GM12891 (cell line): ENCODE results near the gene TLE5.
"Not testable (repeated sequence)": the region's sequence is repeated elsewhere in the genome, so short reads cannot be mapped to it uniquely, and the experiment has no call there.

Source experiments
- DNase-seq: peaks from one replicate; pipeline ENCODE4 v3.0.0; 2011; ENCODE audit warnings: low spot score; ENCODE audit not compliant: insufficient read length
- FAIRE-seq: peaks from 2 replicates; lab custom pipeline; 2011; peaks lifted over from hg19 to GRCh38; lab: Jason Lieb, UNC
- PAX5 ChIP-seq: IDR thresholded peaks from 2 replicates; pipeline ENCODE4 v1.6.1; 2011; ENCODE audit warnings: low read length, moderate library complexity, mild to moderate bottlenecking; ENCODE audit not compliant: insufficient read depth, severe bottlenecking
- POLR2A ChIP-seq: IDR thresholded peaks from 2 replicates; pipeline ENCODE4 v1.6.1; 2011; ENCODE audit warnings: low read depth, low read length, control low read depth
- POLR2AphosphoS5 ChIP-seq: IDR thresholded peaks from 2 replicates; pipeline ENCODE4 v1.6.1; 2011; ENCODE audit warnings: low read depth, low read length, control low read depth
- POU2F2 ChIP-seq: IDR thresholded peaks from 2 replicates; pipeline ENCODE4 v1.6.1; 2011; ENCODE audit warnings: low read depth, mild to moderate bottlenecking, control low read depth, low read length, moderate library complexity
- SPI1 ChIP-seq: IDR thresholded peaks from 2 replicates; pipeline ENCODE4 v1.6.1; 2011; ENCODE audit warnings: low read depth, low read length, control low read depth
- TAF1 ChIP-seq: IDR thresholded peaks from 2 replicates; pipeline ENCODE4 v1.6.1; 2011; ENCODE audit warnings: low read depth, low read length, control low read depth

The TLE5 gene

DNA sequence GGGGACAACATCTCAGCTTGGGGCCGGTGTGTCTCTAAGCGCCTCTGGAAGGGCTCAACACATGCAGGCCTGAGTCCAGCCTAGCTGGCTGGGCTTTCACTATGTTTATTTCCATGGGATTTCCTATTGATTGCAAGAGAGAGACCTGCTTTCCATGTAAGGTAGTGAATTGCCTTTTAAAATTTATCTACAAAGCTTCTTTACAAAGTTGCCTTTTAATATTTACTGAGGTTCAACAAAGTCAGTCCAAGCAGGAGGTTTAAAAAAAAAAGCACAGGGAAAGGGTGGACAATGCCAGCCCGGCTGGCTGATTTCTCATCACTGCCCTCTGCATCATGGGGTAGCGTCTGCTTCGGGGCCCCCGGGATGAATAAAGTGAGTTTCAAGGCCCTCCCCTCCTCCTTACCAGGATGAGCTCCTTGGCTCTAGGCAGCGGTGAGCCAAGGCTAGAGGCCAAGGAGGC lies 49.0 kb downstream of the TLE5 start:
- no peak for FAIRE-seq
- DNase-seq: no peak
- no peak for TF ChIP-seq POLR2AphosphoS5
- no peak for TF ChIP-seq PAX5
- no peak for TF ChIP-seq SPI1
- TF ChIP-seq POU2F2: no peak
- no peak for TF ChIP-seq POLR2A

DNA sequence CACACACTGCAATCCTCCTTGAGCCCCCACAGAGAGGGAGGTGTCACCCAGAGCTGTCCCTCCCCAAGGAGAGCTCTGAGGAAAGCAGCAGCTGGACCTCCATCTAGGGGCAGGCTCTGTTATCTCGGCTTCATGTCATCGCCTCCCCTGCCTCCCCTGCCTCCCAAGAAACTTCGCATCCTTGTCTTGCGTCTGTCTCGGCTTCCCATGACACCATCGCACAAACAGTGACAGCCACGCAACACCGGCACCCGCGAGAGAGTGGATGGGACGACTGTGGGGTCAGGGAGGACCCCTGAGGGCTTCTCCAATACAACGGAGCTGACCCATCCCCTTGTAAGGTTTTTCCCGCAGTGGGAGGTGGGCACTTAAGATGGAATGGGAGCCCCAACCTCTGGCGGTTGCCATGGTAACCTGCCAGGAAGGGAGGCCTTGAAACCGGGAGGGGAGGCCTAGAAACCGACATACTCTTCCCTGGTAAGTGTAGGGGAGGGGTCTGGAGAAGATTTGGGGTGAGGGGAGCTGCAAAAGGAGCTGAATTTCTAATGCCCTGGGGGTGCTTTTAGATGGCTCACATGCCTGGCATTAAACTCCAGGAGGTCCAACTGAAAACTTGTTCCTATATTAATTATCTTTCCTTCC lies 49.6 kb downstream of the TLE5 start:
- no peak for FAIRE-seq
- no peak for DNase-seq
- TF ChIP-seq POU2F2 (no peak), POLR2AphosphoS5 (no peak)

DNA sequence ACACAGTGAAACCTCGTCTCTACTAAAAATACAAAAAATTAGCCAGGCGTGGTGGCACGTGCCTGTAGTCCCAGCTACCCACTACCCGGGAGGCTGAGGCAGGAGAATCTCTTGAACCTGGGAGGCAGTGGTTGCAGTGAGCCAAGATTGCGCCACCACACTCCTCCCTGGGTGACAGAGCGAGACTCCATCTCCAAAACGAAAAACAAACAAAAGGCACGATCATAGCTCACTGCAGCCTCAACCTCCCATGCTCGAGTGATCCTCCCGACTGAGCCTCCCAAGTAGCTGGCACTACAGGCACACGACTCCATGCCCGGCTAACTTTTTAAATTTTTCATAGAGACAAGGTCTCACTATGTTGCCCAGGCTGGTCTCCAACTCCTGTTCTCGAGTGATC lies 50.2 kb downstream of the TLE5 start:
- DNase-seq, FAIRE-seq: not testable (repeated sequence)

DNA sequence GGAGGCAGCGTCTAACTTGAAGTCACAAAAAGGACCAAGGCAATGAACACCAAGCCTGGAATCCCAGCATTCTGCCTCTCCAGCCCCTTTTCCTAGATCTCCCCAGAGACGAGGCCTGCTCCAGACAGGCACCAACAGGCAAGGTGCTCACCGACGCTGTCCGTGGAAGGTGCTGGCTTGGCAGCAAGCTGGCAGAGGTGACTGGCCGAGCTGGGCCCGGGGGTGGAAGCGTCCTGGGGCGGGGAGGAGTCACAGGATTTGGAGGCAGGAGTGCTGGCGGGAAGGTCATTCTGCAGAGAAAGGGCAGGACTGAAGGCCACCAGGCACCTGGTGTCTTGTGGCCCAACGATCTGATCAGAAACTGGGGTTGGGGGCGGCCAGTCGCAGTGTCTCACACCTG lies 51.4 kb downstream of the TLE5 start:
- no peak for TF ChIP-seq TAF1
- TF ChIP-seq PAX5: no peak
- TF ChIP-seq POLR2AphosphoS5: no peak
- TF ChIP-seq POLR2A: no peak
- no peak for TF ChIP-seq SPI1
- TF ChIP-seq POU2F2: no peak
- FAIRE-seq: no peak
- no peak for DNase-seq

DNA sequence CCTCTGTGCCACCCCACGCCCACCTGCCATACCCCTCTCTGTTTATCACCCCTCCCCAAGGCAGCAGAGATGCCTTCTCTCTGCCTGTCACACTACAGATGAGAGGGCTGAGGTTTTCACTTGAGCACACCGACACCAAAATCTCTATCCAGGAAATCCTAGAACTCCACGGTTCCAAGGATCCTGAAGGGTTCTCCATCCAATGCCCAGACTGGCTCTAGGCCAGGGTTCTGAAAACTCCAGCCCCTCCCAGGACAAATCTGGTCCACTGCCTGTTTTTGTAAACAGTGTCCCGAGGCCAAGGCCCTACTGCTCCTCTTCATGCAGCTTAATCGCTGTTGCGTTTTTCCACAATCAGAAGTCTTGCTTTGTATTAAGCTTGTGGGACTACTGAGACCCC lies 53.3 kb downstream of the TLE5 start:
- no peak for FAIRE-seq
- TF ChIP-seq SPI1 (no peak), POLR2A (no peak), POU2F2 (no peak), TAF1 (no peak), POLR2AphosphoS5 (no peak), PAX5 (no peak)
- no peak for DNase-seq

DNA sequence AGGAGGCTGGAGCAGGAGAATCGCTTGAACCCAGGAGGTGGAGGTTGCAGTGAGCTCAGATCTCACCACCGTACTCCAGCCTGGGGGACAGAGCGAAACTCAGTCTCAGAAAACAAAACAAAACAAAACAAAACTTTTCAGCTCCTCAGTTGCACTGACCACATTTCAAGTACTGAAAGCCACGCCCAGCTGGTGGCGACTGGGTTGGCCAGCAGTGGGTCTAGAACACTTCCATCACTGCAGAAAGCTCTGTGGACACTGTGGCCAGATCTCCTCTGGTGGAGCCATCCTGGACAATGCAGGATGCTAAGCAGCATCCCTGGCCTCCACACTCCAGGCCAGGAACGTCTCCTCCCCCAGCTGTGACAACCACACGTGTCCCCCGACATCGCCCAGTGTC lies 54.3 kb downstream of the TLE5 start:
- TF ChIP-seq POLR2AphosphoS5: no peak
- no peak for TF ChIP-seq TAF1
- TF ChIP-seq POLR2A: no peak
- no peak for TF ChIP-seq PAX5
- no peak for TF ChIP-seq POU2F2
- no peak for TF ChIP-seq SPI1
- FAIRE-seq (no peak), DNase-seq (no peak)

DNA sequence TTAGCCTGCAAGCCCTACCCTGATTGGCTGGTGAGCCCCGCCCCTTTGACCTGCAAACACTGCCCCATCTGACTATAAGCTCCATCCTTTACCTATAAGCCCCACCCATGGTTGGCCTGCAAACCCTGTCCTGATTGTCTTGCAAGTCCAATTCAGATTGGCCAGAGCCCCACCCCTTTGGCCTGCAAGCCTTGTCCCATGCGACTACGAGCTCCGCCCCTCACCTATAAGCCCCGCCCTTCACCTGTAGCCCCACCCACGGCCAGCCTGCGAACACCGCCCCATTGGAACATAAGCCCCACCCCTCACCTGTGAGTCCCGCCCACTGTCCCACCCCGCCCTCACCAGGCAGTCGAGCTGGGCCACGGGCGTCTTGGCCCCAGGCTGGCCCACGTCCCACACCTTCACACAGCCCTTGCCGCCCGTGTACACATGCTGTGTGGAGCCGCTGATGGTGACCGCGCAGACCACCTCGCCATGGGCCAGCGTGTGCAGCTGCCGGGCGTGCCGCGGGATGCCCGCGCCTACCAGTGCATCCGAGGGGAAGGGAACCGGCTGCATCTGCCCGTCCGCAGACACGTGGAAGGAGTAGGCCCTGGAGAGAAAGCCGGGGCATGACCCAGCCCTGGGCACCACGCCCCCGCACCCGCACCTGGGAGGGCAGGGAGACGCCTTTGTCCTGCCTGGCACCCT lies 56.1 kb downstream of the TLE5 start:
- FAIRE-seq (no peak), DNase-seq (no peak)
- TF ChIP-seq TAF1: no peak
- TF ChIP-seq POLR2AphosphoS5: no peak
- no peak for TF ChIP-seq PAX5
- no peak for TF ChIP-seq SPI1
- TF ChIP-seq POLR2A: no peak
- TF ChIP-seq POU2F2: no peak

DNA sequence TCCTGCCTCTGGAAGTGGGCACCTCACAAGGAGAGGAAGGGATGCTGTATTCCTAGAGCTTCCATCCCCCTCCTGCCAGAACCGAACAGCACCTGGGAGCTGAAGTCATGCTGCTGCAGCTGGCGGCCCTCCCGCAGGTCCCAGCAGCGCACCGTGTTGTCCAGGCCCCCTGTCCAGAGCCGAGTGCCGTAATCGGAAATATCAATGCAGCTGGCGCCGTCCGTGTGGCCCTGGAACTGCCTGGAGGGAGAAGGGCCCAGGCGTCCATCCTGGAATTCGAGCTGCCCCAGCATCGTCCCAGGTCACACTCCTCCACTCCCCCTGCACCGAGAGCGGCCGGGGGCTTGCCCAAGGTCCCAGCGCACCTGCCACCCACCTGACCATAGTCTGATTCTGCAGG lies 57.0 kb downstream of the TLE5 start:
- FAIRE-seq (no peak), DNase-seq (no peak)
- TF ChIP-seq PAX5: no peak
- no peak for TF ChIP-seq TAF1
- TF ChIP-seq POLR2A: no peak
- no peak for TF ChIP-seq POLR2AphosphoS5
- TF ChIP-seq POU2F2: no peak
- TF ChIP-seq SPI1: no peak

DNA sequence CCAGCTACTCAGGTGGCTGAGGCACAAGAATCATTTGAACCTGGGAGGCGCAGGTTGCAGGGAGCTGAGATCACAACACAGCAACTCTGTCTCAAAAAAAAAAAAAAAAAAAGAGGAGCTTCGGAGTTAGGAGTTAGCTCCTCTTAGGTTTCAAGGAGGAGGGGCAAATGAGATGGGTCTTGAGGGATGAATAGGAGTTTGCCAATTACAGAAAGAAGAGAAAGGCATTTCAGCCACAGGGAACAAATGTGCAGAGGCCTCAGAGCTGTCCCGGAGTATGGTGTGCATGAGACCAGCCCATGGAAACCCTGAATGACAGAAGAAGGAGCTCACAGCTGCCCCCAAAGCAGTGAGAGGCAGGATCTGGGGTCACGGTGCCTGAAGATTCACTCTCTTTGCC lies 57.8 kb downstream of the TLE5 start:
- DNase-seq (no peak), FAIRE-seq (no peak)
- TF ChIP-seq POLR2AphosphoS5: no peak
- TF ChIP-seq PAX5: no peak
- TF ChIP-seq POU2F2: no peak
- TF ChIP-seq SPI1: no peak
- no peak for TF ChIP-seq TAF1
- TF ChIP-seq POLR2A: no peak

DNA sequence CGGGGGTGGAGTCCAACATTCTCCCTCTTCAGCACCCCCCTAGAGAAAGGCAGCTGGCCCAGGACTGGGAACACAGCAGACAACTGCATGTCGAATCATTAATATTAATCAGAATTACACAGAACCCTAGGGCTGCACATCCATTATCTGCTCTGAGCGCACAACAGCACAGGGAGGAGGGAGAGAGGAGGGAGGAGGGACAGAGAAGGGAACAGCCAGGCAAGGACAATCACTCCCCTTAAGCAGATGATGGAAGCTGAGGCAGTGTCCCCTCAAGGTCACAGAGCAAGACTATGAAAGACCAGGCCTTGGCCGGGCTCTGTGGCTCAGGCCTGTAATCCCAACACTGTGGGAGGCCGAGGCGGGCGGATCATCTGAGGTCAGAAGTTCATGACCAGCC lies 59.2 kb downstream of the TLE5 start:
- TF ChIP-seq POLR2A (no peak), POLR2AphosphoS5 (no peak), POU2F2 (no peak), SPI1 (no peak), PAX5 (no peak), TAF1 (no peak)
- FAIRE-seq (no peak), DNase-seq (no peak)
